Osteoblast (primary cell): ENCODE results near the gene CPZ. TPM values are rescaled to one million over a fixed set of nuclear protein-coding genes. Genes with fewer than 3 reads are reported as not detected.
"Not testable (repeated sequence)": the region's sequence is repeated elsewhere in the genome, so short reads cannot be mapped to it uniquely, and the experiment has no call there.

Source experiments
- DNase-seq: peaks from one replicate; pipeline ENCODE4 v3.0.0; 2011; ENCODE audit warnings: low spot score, mixed read lengths; ENCODE audit not compliant: insufficient read length; ENCODE audit errors: missing footprints
- H2AFZ ChIP-seq: 2 replicates; pipeline ENCODE4 v1.6.0; 2011; ENCODE audit warnings: mild to moderate bottlenecking, low read length
- H3K27ac ChIP-seq: 2 replicates; pipeline ENCODE4 v1.5.1; 2011; ENCODE audit warnings: mild to moderate bottlenecking, low read depth, low read length, moderate library complexity
- H3K27me3 ChIP-seq: 2 replicates; pipeline ENCODE4 v1.6.0; 2012; ENCODE audit warnings: mild to moderate bottlenecking, control low read depth, inconsistent platforms, low read length, moderate library complexity; ENCODE audit not compliant: insufficient read depth
- H3K36me3 ChIP-seq: 2 replicates; pipeline ENCODE4 v1.5.1; 2011; ENCODE audit warnings: mild to moderate bottlenecking, low read length, control low read depth, moderate library complexity; ENCODE audit not compliant: insufficient read depth
- H3K4me1 ChIP-seq: 2 replicates; pipeline ENCODE4 v1.5.1; 2011; ENCODE audit warnings: mild to moderate bottlenecking, low read length, control low read depth, moderate library complexity; ENCODE audit not compliant: insufficient read depth
- H3K4me2 ChIP-seq: 2 replicates; pipeline ENCODE4 v1.6.0; 2011; ENCODE audit warnings: mild to moderate bottlenecking, low read length; ENCODE audit not compliant: insufficient read depth
- H3K4me3 ChIP-seq: fragments of 200-600 bp; sonication (generic); 3 replicates; pipeline ENCODE4 v1.5.1; 2012; ENCODE audit warnings: mild to moderate bottlenecking, low read length, inconsistent platforms; ENCODE audit not compliant: insufficient read depth
- H3K79me2 ChIP-seq: 2 replicates; pipeline ENCODE4 v1.6.0; 2012; ENCODE audit warnings: mild to moderate bottlenecking, low read length, control low read depth, inconsistent platforms; ENCODE audit not compliant: insufficient read depth
- H3K9me3 ChIP-seq: 2 replicates; pipeline ENCODE4 v1.5.1; 2011; ENCODE audit warnings: low read depth, low read length, control low read depth
- H4K20me1 ChIP-seq: 2 replicates; pipeline ENCODE4 v1.6.0; 2012; ENCODE audit warnings: mild to moderate bottlenecking, low read length, control low read depth; ENCODE audit not compliant: insufficient read depth
- CTCF ChIP-seq: IDR thresholded peaks from 2 replicates; pipeline ENCODE4 v1.5.1; 2011; ENCODE audit warnings: mild to moderate bottlenecking, low read depth, low read length, moderate library complexity; ENCODE audit errors: extremely low read depth
- total RNA-seq: library from RNA; depleted of rRNA; stranded (reverse); fragments of >200 nt; gene quantifications from 2 replicates; pipeline ENCODE4 v1.2.3, GENCODE V29; 2012

CPZ gene
- total RNA-seq, 1 donor = 44.5 TPM

- no peak for TF ChIP-seq CTCF
- peaks cover 21% of the 10 kb centered on the region for H3K27me3 ChIP-seq
- H3K27ac ChIP-seq = no peak overlapping the region
- no peaks in the 10 kb centered on the region for H3K4me1 ChIP-seq
- H3K4me2 ChIP-seq = no peak overlapping the region
- no peaks in the 10 kb centered on the region for H4K20me1 ChIP-seq
- DNase-seq = peak; percentile 50
- H3K36me3 ChIP-seq = no peaks in the 10 kb centered on the region
- no peaks in the 10 kb centered on the region for H3K79me2 ChIP-seq
- H3K4me3 ChIP-seq = no peak overlapping the region
- no peak overlapping the region for H2AFZ ChIP-seq
- no peaks in the 10 kb centered on the region for H3K9me3 ChIP-seq
Measured at GRCh38 chr4:8574796-8575370, 17.7 kb upstream of the CPZ start.

- H3K27me3 ChIP-seq = peaks cover 18% of the 10 kb centered on the region
- no peaks in the 10 kb centered on the region for H4K20me1 ChIP-seq
- H3K9me3 ChIP-seq = no peaks in the 10 kb centered on the region
- peak; percentile 54 for DNase-seq
- no peak for TF ChIP-seq CTCF
- no peak overlapping the region for H3K4me2 ChIP-seq
- no peak overlapping the region for H2AFZ ChIP-seq
- no peaks in the 10 kb centered on the region for H3K79me2 ChIP-seq
- no peak overlapping the region for H3K4me3 ChIP-seq
- H3K4me1 ChIP-seq = no peaks in the 10 kb centered on the region
- H3K36me3 ChIP-seq = no peaks in the 10 kb centered on the region
- H3K27ac ChIP-seq = no peak overlapping the region
Measured at GRCh38 chr4:8575457-8575856, 17.1 kb upstream of the CPZ start.

GRCh38 chr4:8576591-8576990 is 16.0 kb upstream of the CPZ start:
- H3K4me3 ChIP-seq, H3K9me3 ChIP-seq, H3K4me2 ChIP-seq, DNase-seq, H3K36me3 ChIP-seq, H3K27ac ChIP-seq, H3K79me2 ChIP-seq, H2AFZ ChIP-seq, H4K20me1 ChIP-seq, H3K4me1 ChIP-seq: not testable (repeated sequence)
- H3K27me3 ChIP-seq = peaks cover 21% of the 10 kb centered on the region

- Histone ChIP-seq H3K4me3 (no peak overlapping the region), H3K79me2 (no peaks in the 10 kb centered on the region), H3K9me3 (no peaks in the 10 kb centered on the region), H2AFZ (no peak overlapping the region), H4K20me1 (no peaks in the 10 kb centered on the region), H3K27me3 (peaks cover 24% of the 10 kb centered on the region), H3K4me2 (no peak overlapping the region), H3K36me3 (no peaks in the 10 kb centered on the region), H3K4me1 (no peaks in the 10 kb centered on the region), H3K27ac (no peak overlapping the region)
- peak; percentile 10 for DNase-seq
- TF ChIP-seq CTCF = no peak
Measured at GRCh38 chr4:8577046-8577445, 15.5 kb upstream of the CPZ start.
